Suppressor macrophage treated with lipopolysaccharide for 1 hour (primary cell): Measurements from ENCODE around the gene C19orf33.

Source experiments
- DNase-seq, 3 donors: peaks; one replicate each; pipeline ENCODE4 v3.0.0-alpha.2; 2020 to 2022

Gene C19orf33

DNA sequence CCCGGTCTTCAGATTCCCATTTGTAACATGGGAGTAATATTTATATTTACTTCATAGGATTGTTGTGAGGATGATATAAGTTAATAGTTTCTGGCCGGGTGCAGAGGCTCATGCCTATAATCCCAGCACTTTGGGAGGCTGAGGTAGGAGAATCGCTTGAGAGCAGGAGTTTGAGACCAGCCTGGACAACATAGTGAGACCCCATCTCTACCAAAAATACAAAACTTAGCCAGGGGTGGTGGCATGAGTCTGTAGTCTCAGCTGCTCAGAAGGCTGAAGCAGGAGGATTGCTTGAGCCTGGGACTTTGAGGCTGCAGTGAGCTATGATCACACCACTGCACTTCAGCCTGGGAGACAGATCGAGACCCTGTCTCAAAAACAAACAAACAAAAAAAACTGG, 42.8 kb downstream of the C19orf33 start:
- DNase-seq: no peak

DNA sequence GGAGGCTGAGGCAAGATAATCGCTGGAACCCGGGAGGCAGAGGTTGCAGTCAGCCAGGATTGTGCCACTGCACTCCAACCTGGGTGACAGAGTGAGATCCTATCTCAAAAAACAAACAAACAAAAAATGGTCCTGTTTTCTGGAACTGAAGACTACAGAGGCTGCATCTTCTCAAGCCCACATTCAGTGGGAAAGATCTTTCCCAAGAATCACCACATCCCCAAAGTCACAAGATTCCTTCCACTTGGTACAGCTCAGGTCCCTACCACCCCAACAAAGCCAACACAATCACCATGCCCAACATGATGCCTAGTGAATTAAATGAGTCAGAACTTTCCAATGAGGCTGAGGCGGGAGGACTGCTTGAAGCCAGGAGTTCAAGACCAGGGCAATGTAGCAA, 46.8 kb downstream of the C19orf33 start:
- no peak for DNase-seq

DNA sequence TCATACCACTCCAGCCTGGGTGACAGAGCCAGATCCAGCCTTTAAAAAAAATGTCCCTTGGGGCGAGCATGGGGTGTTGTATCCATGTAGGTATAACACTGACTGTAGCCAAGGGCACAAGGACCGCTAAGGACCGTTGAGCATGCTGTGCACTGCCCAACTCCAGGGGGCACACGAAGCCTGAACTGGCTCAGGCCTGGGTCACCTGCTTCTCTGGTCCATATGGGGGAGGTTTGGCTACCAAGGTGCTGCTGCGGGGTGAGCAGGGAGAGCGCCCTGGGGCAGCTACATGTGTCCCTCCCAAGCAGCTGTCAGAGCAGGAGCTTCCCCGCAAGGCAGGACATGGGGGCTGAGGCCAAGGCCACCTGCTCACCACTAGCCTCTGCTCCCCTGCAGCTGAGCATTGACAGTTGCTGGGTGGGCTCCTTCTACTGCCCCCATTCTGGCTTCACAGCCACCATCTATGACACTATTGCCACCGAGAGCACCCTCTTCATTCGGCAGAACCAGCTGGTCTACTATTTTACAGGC, 47.9 kb downstream of the C19orf33 start:
- DNase-seq: no peak

DNA sequence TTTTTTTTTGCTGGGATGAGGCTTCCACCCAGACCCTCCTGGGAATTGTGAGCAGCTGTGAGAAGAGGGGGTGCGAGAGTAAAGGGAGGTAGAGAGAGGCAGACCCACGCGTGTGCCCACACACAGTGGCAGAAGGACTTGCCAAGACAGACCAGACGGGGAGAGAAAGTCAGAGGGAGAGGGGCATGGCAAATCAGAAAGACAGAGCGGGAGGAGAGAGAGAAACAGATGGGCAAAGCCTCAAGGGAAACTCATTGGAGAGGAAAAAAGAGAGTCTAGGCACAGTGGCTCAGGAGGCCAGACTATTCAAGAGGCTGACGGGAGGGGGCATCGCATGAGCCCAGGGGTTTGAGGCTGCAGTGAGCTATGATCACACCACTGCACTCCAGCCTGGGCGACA, 48.6 kb downstream of the C19orf33 start:
- no peak for DNase-seq
